Astrocyte of the cerebellum (primary cell): ENCODE results near the gene PPP3CA.

ENCODE experiments used
- DNase-seq: peaks from one replicate; pipeline ENCODE4 v3.0.0-alpha.2; 2011; ENCODE audit warnings: low read depth
- H3K4me3 ChIP-seq: 2 replicates; pipeline ENCODE4 v1.5.1; 2011; ENCODE audit warnings: mild to moderate bottlenecking, low read depth, low read length, moderate library complexity
- CTCF ChIP-seq: IDR thresholded peaks from 2 replicates; pipeline ENCODE4 v1.5.1; 2012; ENCODE audit warnings: low read length, low read depth, moderate library complexity, mild to moderate bottlenecking; ENCODE audit errors: missing control alignments
- in situ Hi-C: cut with HindIII; loops from 2 replicates; pipeline ENCODE4 v1.10.0; 2017; ENCODE audit warnings: low sequenced_read_pairs

The PPP3CA gene

GRCh38 chr4:101071241-101071640 is 276.1 kb downstream of the PPP3CA start:
- in situ Hi-C loops, result no loop called here
- DNase-seq, result no peak
- H3K4me3 ChIP-seq, result no peak overlapping the region
- no peak for TF ChIP-seq CTCF

DNA sequence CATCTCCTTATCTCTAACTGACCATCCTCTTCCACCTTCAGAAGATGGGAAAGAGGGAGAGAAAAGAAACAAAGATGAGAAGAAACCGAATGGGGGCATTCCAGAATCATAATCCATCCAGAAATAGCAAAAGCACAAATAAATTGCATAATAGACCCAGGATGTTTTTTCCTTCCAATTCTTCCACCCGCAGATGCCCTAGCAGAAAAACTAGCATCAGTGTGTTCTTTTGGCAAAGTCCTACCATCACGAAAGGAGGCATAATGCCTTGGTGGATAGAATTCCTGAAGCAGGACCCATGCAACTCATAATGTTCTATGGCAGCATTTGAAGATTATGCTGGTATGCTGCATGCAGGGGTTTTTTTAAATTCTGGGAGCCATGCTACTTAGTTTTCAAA is 279.2 kb downstream of the PPP3CA start:
- DNase-seq, result no peak
- no peak for TF ChIP-seq CTCF
- H3K4me3 ChIP-seq, result no peak overlapping the region
- in situ Hi-C loops, result no loop called here

- DNase-seq, result no peak
- no peak overlapping the region for H3K4me3 ChIP-seq
- TF ChIP-seq CTCF, result no peak
- in situ Hi-C loops, result no loop called here
These were observed 279.9 kb downstream of the PPP3CA start for GRCh38 chr4:101067383-101067782.

DNA sequence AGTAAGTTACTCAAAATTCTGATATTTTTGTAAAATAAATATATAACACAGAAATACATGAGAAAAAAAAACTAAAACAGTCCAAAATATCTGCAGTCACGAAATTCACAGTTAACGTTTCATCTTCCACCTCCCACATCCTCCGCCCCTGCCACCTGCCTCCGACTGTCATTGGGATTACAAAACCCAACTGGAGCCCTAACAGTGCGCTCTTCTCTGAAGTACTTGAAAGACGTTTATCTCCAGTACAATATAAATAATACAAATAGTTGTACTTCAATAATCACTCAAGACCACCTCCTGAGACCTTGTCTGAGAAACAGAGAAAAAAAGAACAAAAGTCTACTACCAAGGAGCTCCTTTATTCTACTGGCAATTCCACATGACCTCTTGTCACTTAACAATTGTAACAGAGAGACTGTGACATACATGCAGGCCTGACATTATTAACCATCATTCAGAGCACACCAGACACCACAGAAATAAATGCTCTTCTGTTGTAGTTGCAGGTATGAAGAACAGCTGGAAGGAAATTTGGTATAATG is 280.6 kb downstream of the PPP3CA start:
- in situ Hi-C loops, result no loop called here

DNA sequence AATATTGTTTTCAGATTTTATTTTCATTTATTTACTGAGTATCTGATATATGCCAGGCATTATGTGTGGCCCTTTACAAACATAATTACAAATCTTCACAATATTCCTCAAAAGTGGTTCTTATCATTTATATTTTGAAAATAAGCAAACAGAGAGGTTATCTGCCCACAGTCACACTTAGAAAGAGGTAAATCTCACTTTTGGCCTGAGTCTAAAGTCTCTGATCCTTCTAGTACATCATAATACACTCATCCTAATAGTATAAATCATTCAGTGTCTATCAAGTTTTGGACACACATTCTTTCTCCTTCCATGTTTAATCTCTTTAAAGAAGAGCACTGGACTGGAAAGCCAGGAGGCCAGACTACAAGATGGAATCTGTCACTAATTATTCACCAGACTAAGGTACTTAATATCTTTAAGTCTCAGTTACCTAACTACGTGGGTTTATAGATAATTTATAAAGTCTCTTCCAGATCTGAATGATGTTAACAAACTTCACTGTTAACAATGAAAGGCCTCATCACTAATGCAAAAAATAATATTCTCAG is 281.3 kb downstream of the PPP3CA start:
- no peak for DNase-seq
- TF ChIP-seq CTCF, result no peak
- in situ Hi-C loops, result no loop called here
- no peak overlapping the region for H3K4me3 ChIP-seq

More for the DNA sequence above, 280.6 kb downstream of the PPP3CA start:
- no peak for TF ChIP-seq CTCF
- DNase-seq, result no peak
- H3K4me3 ChIP-seq, result no peak overlapping the region

- in situ Hi-C loops, result no loop called here
- DNase-seq, result no peak
- TF ChIP-seq CTCF, result no peak
- H3K4me3 ChIP-seq, result no peak overlapping the region
These were observed 282.0 kb downstream of the PPP3CA start for GRCh38 chr4:101065346-101065745.
